NCI-H2029 treated with DMSO at 0.1 percent for 48 hours (cell line): ENCODE data around the gene INTS6.

Experiments
- DNase-seq: peaks from one replicate; lab custom pipeline; 2025; lab: John Stamatoyannopoulos, UW

Gene INTS6

GRCh38 chr13:51405176-51405575 is 47.7 kb downstream of the INTS6 start:
- no peak for DNase-seq

GRCh38 chr13:51397262-51397941 is 55.4 kb downstream of the INTS6 start:
- DNase-seq, result no peak

- DNase-seq, result no peak
Observed at GRCh38 chr13:51396352-51396751, 56.5 kb downstream of the INTS6 start.

GRCh38 chr13:51394724-51395123 is 58.1 kb downstream of the INTS6 start:
- DNase-seq, result no peak

GRCh38 chr13:51385114-51385513 is 67.7 kb downstream of the INTS6 start:
- DNase-seq, result no peak

- no peak for DNase-seq
Observed at GRCh38 chr13:51380269-51380668, 72.6 kb downstream of the INTS6 start.

GRCh38 chr13:51373451-51373850 is 79.4 kb downstream of the INTS6 start:
- DNase-seq, result no peak

GRCh38 chr13:51371768-51372399 is 81.0 kb downstream of the INTS6 start:
- no peak for DNase-seq

GRCh38 chr13:51370811-51371210 is 82.0 kb downstream of the INTS6 start:
- DNase-seq, result no peak

GRCh38 chr13:51370116-51370515 is 82.7 kb downstream of the INTS6 start:
- DNase-seq, result no peak

GRCh38 chr13:51364404-51365008 is 88.3 kb downstream of the INTS6 start:
- no peak for DNase-seq

- DNase-seq, result no peak
Observed at GRCh38 chr13:51363625-51364024, 89.2 kb downstream of the INTS6 start.

- no peak for DNase-seq
Observed at GRCh38 chr13:51361106-51361505, 91.7 kb downstream of the INTS6 start.

- no peak for DNase-seq
Observed at GRCh38 chr13:51360489-51360888, 92.3 kb downstream of the INTS6 start.

GRCh38 chr13:51359352-51359751 is 93.5 kb downstream of the INTS6 start:
- DNase-seq, result no peak

- no peak for DNase-seq
Observed at GRCh38 chr13:51357928-51358595, 94.8 kb downstream of the INTS6 start.

GRCh38 chr13:51355217-51355616 is 97.6 kb downstream of the INTS6 start:
- DNase-seq, result no peak

- no peak for DNase-seq
Observed at GRCh38 chr13:51349016-51349415, 103.8 kb downstream of the INTS6 start.

- DNase-seq, result no peak
Observed at GRCh38 chr13:51348069-51348967, 104.5 kb downstream of the INTS6 start.

GRCh38 chr13:51347099-51347498 is 105.7 kb downstream of the INTS6 start:
- DNase-seq, result no peak

- no peak for DNase-seq
Observed at GRCh38 chr13:51346397-51346796, 106.4 kb downstream of the INTS6 start.

- no peak for DNase-seq
Observed at GRCh38 chr13:51343475-51343874, 109.4 kb downstream of the INTS6 start.
